ENCODE measurements around the gene GAB4. TPM values are rescaled to one million over a fixed set of nuclear protein-coding genes. Genes with fewer than 3 reads are reported as not detected.

The GAB4 gene
- total RNA-seq, 1 donor from 2014 or later, result not detected

DNA sequence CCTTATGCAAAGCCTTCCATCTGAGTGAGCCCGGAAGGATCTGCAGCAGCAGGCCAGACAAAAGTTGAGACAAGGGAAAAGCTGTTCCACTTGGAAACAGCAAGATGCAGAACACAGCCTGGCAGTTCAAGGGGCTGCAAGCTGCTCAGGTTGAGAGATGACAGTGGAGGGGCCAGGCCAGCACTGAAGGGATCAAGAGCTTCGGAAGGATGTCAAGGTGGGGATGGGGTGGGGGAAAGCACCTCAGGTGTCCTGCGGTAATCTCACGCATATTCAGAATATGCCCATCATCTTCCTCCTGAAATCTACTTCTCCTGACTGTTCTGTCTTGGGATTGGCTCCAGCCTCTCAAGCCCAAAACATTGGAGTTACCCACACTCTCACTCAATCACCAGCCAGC is 35.7 kb downstream of the GAB4 start:
- no peaks in the 10 kb centered on the region for H3K4me1 ChIP-seq
- DNase-seq, result no peak
- no peaks in the 10 kb centered on the region for H3K36me3 ChIP-seq
- H3K9me3 ChIP-seq (replicated peaks), result no peaks in the 10 kb centered on the region
- no peak overlapping the region for H3K27ac ChIP-seq (replicated peaks)
- TF ChIP-seq, protein P1, sequence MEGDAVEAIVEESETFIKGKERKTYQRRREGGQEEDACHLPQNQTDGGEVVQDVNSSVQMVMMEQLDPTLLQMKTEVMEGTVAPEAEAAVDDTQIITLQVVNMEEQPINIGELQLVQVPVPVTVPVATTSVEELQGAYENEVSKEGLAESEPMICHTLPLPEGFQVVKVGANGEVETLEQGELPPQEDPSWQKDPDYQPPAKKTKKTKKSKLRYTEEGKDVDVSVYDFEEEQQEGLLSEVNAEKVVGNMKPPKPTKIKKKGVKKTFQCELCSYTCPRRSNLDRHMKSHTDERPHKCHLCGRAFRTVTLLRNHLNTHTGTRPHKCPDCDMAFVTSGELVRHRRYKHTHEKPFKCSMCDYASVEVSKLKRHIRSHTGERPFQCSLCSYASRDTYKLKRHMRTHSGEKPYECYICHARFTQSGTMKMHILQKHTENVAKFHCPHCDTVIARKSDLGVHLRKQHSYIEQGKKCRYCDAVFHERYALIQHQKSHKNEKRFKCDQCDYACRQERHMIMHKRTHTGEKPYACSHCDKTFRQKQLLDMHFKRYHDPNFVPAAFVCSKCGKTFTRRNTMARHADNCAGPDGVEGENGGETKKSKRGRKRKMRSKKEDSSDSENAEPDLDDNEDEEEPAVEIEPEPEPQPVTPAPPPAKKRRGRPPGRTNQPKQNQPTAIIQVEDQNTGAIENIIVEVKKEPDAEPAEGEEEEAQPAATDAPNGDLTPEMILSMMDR (IDR thresholded peaks at IDR 0.05; ENCODE audit: borderline replicate concordance), result no peak
- H3K27me3 ChIP-seq (ENCODE audit: low read depth), result peaks cover 91% of the 10 kb centered on the region
- intact Hi-C loops (cut with micrococcal nuclease), result no loop called here
- H3K4me3 ChIP-seq, result no peak overlapping the region

DNA sequence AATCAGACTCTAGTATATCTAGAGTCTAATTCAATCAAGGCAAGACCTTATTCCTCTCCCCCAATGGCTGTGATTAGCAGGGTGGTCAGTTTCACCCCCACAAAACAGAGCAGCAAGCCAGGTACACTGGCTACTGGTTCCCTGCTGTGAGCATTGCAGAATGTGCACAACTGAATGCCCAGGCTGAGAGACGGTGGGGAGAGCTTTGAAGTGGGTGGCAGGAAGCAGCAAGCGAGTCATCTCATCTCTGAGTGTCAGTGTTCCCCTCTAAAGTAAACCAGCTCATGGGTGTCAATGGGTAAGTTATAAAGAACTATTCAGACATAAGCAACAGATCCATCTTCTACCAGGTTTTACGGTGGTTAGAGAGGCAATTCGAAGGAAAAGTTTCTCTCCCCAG is 37.6 kb downstream of the GAB4 start:
- Histone ChIP-seq H3K9me3 (replicated peaks) (no peaks in the 10 kb centered on the region), H3K27me3 (ENCODE audit: low read depth) (peaks cover 87% of the 10 kb centered on the region), H3K27ac (replicated peaks) (no peak overlapping the region), H3K4me3 (no peak overlapping the region), H3K36me3 (no peaks in the 10 kb centered on the region), H3K4me1 (no peaks in the 10 kb centered on the region)
- no peak for DNase-seq
- intact Hi-C loops (cut with micrococcal nuclease), result no loop called here
- TF ChIP-seq, protein P1 (IDR thresholded peaks at IDR 0.05; ENCODE audit: borderline replicate concordance), result no peak

DNA sequence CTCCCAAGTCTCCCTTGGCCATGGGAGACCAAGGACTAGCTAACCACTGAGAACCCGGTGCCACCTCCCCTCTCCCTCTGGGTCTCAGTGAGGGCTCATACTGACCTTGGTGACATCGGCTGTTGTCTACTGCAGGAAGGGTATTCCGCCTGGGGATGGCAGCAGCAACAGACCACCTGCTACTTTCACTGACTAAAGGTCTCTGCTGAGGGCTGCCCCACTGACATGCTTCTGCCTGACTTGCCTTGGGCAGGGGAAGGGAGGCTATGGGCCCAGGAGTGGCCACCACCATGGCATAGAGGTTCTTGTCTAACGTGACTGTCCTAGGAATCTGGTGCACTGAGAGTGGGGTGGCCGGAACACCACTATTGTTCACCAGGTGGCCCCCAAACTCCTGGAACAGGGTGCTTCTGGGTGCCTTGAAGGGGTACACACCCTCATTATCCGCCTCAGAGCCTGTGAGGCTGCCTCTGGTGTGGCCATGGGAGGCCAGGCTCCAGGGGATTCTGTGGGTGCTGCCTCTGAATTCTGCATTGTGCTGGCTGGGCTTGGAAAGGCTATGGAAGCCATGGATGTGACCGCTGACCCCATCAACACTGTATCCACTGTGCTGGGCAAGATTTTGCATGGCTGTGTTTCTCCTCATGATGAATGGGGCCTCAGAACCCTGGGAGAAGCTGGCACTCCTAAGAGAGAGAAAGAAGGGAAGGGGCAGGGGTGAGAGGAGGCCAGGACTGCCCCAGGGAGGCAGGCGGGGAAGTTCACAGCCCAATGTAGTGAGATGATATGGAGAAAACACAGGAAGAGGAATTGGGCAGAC is 38.3 kb downstream of the GAB4 start:
- TF ChIP-seq, protein P1 (IDR thresholded peaks at IDR 0.05; ENCODE audit: borderline replicate concordance), result no peak
- Histone ChIP-seq H3K36me3 (no peaks in the 10 kb centered on the region), H3K27ac (replicated peaks) (no peak overlapping the region), H3K4me1 (no peaks in the 10 kb centered on the region), H3K27me3 (ENCODE audit: low read depth) (peaks cover 86% of the 10 kb centered on the region), H3K9me3 (replicated peaks) (no peaks in the 10 kb centered on the region), H3K4me3 (no peak overlapping the region)
- no peak for DNase-seq
- intact Hi-C loops (cut with micrococcal nuclease), result no loop called here

DNA sequence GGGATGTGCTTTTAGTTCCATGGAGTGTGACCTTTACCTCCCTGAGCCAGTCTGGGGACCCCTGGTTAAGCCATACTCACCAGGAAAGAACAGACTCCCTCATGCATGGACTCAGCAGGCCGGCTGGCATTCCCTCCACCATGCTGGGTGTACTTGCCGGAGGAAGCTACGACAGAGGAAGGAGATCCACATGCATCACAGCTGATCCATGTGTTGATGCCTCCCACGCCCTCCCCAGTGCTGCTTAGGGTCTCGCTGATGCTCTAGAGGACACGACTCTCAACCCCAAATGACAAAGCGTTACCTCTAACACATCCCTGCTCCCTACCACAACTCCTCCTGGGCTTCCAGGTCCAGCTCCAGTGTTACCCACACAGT is 39.8 kb downstream of the GAB4 start:
- Histone ChIP-seq H3K27me3 (ENCODE audit: low read depth) (peaks cover 86% of the 10 kb centered on the region), H3K4me1 (no peaks in the 10 kb centered on the region), H3K4me3 (no peak overlapping the region), H3K36me3 (no peaks in the 10 kb centered on the region), H3K9me3 (replicated peaks) (no peaks in the 10 kb centered on the region), H3K27ac (replicated peaks) (no peak overlapping the region)
- TF ChIP-seq, protein P1 (IDR thresholded peaks at IDR 0.05; ENCODE audit: borderline replicate concordance), result no peak
- no peak for DNase-seq
- intact Hi-C loops (cut with micrococcal nuclease), result no loop called here

DNA sequence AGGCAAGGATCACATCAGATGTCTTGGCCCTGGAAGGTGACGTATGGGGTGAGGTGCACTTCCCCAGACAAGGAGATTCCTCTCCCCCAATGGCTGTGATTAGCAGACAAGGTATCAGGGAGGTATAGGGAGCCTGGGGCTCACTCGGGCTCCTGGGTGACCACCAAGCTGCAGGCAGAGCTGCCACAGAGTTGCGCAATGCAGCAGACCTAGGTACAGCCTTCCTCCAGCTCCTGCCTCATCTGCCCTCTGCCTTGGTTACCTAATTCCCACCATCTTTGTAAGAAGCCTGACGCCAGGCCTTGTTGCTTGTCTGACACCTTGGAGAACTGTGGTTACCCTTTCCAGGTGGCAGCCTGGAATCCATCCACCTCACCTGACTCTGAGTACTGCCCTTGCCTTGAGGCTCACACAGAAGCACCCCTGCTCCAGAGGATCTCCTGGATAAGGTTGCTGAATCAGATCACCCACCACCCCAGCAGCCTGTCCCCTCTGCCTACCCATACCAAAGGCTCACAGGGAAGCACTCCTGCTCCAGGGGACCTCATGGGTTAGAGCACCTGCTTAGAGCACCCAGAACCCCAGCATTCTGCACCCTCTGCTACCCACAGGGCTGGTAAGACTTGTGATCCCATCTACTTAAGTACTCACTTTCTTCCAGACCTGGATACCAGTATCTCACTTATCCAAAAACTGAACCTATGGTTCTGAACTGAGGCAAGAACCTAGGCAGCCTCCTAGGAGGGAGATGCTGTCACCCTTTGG is 40.4 kb downstream of the GAB4 start:
- Histone ChIP-seq H3K27me3 (ENCODE audit: low read depth) (peaks cover 84% of the 10 kb centered on the region), H3K27ac (replicated peaks) (no peak overlapping the region), H3K4me3 (no peak overlapping the region), H3K4me1 (no peaks in the 10 kb centered on the region), H3K36me3 (no peaks in the 10 kb centered on the region), H3K9me3 (replicated peaks) (no peaks in the 10 kb centered on the region)
- intact Hi-C loops (cut with micrococcal nuclease), result no loop called here
- DNase-seq, result no peak
- TF ChIP-seq, protein P1 (IDR thresholded peaks at IDR 0.05; ENCODE audit: borderline replicate concordance), result no peak

All from left ventricle myocardium inferior (tissue), 1 donor.